GM21723 (cell line): ENCODE results near the gene INSL3.

Source experiments
- ATAC-seq: cut with Tn5 transposase; IDR thresholded peaks from one replicate; pipeline ENCODE4 v1.9.1; 2021; ENCODE audit warnings: mild to moderate bottlenecking, moderate library complexity; ENCODE audit not compliant: unreplicated experiment

The INSL3 gene

DNA sequence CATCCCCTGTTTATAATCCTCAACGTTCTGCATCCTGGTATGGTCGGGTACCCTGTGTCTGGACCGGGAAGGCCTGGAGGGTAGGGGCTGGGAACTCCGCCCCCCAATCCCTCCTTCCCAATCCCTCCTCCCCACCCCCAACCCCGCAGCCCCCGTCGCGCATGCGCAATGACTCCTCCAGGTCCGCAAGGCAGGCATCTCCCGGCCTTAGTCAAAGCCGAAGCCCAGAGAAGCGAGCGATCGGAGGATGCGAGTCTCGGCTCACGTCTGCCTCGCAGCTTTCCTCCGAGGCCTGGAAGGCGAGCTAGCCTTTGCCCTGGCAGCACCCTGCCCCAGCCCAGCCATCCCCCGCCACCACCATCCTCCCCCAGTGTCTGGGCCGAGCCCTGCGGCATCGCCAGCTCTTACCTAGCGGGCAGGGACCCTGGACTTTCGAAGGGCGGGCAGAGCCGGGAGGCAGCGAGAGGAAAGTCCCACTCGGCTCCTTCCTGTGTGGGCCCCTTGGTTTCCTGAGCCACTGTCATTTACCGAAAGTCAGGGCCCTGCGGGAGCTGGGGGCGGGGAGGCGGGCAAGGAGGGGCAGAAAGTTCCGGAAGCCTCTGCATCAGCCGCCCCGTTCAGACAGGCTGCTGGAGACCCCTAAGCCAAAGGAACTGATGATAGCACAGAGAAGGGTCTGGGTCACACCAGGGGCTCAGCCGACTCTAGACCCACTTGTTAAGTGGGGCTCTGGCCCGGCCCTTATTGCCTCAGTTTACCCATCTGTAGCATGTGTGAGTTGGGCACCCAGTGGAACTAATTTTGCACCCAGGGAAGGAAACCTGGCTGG is 26.4 kb upstream of the INSL3 start, which contains the start of gene JAK3:
JAK3 (minus strand) TSS at position 445 of the 829 bp plus-strand sequence. CDS start 3,565 bp downstream, outside the sequence.
- peak; percentile 47 for ATAC-seq

GRCh38 chr19:17846146-17846545 is 24.8 kb upstream of the INSL3 start:
- ATAC-seq, result no peak

DNA sequence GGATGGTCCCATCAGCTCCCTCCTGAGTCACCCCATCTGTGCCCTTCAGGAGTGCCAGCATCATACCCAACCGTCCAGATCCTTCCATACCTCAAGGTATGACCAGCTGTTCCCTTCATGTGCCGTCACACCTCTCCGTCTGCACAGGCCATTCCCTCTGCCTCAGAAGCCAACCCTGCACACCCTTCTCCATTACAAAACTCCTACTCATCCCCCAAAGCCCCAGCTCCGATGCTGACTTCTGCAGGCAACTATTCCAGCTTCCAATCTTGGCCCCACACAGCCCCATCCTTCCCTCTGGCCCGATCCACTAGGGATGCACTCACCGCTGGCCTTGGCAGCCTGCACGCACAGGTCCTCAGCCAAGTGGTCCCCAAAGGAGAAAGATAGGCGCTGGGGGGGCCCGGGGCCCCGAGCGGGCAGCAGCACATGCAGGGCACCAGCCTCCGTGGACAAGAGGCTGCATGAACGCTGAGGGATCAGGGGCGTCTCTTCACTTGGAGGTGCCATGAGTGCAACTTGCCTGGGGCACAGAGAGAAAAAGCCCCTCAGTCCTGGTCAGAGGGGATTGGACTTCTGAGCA is 22.7 kb upstream of the INSL3 start:
- ATAC-seq, result no peak

GRCh38 chr19:17843292-17843827 is 22.0 kb upstream of the INSL3 start:
- ATAC-seq, result no peak

GRCh38 chr19:17842663-17843291 is 21.5 kb upstream of the INSL3 start:
- no peak for ATAC-seq

DNA sequence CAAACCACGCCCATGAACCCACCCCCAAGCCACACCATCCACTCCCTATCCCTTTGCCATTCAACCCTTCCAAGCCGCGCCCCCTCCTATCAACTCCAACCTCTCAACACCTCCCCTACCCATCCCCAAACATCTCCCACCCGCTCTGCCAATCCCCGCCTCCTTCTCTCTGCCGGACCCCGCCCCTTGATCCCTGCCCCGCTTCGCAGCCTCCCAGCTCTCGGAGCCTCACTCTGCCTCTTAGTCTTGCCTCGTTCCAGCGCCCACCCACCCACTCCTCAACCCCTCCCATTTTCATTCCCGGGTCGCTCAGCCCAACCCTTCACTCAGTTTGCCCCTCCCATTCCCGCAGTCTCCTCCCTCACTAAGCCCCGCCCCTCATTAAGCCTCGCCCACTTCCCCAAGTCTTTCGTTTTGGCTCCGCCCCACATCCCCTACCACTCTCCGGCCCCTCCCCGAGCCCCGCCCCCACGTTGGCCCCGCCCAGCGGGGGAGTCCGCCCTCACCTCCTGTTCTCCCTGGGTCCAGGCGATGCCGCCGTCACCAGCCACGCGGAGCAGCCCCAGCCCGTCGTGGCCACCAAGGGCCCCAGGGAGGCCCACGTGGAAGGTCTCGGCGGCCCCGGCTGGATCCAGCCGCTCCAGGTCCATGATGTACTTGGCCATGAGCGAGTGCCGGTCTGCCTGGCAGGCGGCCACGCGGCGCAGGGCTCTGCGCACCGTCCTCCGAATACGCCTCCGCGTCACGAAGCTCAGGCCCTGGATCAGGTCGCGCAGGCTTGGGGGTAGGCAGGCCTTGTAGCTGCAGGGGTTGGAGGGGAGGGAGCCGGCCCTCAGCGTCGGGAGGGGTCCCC is 20.7 kb upstream of the INSL3 start:
- no peak for ATAC-seq

- no peak for ATAC-seq
Measured at GRCh38 chr19:17841371-17841809, 20.1 kb upstream of the INSL3 start.

GRCh38 chr19:17840019-17840418 is 18.7 kb upstream of the INSL3 start:
- no peak for ATAC-seq

- no peak for ATAC-seq
Measured at GRCh38 chr19:17837972-17838371, 16.7 kb upstream of the INSL3 start.

DNA sequence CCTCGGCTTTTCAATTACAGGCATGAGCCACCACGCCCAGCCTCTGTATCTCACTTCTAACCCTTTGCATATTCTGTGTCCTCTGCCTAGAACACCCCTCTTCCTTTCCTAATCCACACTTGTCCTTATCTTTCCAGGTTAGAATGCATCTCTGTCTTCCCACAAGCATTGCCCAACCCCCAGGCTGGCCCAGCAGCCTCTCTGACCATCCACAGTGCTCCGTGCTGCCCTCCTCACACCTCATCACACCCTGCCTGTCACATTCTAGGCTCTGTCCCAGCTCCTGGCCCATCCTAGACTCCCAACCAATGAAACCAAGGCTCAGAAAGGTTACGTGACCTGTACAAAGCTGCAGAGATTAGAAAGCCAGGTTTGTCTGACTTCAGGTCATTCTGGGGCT is 15.2 kb upstream of the INSL3 start:
- ATAC-seq, result no peak

DNA sequence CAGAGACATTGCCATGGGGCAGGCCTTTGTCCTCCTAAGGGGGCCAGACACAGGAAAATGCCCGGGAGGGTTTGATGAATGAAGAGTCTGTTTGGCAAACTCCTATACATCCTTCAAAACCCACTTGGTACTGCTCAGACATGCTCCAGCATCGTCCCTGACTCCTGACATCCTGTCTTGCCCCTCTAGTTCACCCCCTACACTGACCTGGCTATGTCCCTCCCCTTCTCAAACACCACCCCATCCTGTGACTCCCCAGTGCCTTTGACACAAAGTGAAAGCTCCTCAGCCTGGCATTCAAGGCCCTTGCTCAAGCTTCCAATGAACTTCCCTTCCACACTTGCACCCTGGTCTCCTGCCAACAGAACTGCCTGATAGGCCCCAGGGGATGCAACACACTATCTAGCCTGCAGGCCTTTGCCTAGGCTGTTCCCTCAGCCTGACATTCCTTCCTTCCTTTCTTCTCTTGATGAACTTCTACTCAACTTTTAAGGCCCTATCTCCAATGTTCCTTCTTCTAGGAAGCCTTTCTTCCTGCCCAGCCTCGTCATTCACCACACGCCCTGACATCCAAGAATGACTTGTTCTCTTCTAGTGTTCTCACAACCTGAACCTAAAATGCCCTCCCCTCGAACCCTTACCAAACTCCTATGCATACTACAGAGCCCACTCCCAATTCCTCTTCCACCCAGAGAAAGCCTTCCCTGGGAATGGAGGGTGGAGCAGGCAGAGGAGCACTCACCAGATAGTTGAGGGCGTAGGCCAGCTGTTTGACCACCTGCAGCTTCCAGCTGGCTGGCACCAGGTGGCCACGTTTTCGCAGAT is 14.1 kb upstream of the INSL3 start:
- ATAC-seq, result no peak

- no peak for ATAC-seq
Measured at GRCh38 chr19:17834350-17835181, 13.2 kb upstream of the INSL3 start.

GRCh38 chr19:17832443-17833208 is 11.3 kb upstream of the INSL3 start:
- no peak for ATAC-seq

DNA sequence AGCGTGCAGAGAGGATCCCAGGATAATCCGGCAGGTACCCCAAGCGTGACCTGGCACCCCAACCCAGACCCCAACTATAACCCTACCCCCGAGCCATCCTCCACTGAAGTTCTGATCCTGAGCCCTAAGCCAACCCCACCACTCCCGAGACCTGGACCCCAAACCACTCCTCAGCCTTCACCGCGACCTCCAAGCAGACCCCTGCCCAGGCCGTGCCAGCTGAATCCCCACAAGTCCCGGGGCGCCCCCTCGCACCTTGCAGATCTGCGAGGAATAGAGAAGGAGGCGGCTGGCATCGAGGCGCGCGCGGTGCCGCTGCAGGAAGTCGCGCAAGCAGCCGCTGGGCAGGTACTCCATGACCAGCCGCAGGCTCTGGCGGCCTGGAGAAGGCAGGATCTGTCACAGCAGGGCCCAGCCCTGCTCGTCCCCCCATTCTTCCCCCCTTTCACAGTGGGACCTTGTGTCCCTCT is 10.1 kb upstream of the INSL3 start:
- ATAC-seq, result no peak

GRCh38 chr19:17830567-17831418 is 9.5 kb upstream of the INSL3 start:
- no peak for ATAC-seq

GRCh38 chr19:17829855-17830566 is 8.7 kb upstream of the INSL3 start:
- ATAC-seq, result no peak
